Eye (tissue), 1 donor: ENCODE measurements around the gene SACM1L.
"Not testable (repeated sequence)": the region's sequence is repeated elsewhere in the genome, so short reads cannot be mapped to it uniquely, and the experiment has no call there.

Experiments
- DNase-seq: peaks from one replicate; pipeline ENCODE4 v3.0.0-alpha.2; 2015

The SACM1L gene

DNA sequence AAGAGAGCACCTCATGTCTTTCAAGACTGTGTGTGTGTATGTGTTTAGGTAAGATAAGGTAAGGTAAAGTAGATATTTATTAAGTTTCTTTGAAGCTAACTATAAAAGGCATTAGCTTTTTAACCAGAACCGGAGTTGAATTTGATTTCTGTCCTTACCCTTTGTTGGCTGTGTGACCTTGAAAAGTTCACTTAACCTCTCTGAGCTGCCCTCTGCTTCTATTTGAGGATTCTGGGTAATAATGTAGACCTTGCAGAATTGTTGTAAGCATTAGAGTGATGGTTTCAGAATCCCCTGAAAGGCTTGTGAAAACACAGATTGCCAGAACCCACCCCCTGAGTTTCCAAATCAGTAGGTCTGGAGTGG is 21.6 kb upstream of the SACM1L start:
- no peak for DNase-seq

DNA sequence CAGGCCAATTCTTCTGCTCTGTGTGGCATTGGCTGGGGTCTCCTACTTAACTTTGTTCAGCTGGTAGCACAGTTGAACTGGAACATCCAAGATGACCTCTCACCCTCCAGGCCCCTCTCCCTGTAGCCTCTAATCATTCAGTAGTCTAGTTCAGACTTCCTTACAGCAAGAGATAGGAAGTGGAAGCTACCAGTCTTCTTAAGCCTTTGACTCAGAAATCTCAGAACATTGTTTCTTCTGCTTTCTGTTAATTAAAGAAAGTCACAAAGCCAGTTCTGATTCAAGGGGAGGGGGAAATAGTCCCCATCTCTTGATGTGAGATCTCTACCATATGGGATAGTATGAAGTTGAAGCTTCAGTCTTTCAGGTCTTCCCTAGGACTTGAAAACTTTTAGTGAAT is 18.8 kb upstream of the SACM1L start:
- DNase-seq = no peak

DNA sequence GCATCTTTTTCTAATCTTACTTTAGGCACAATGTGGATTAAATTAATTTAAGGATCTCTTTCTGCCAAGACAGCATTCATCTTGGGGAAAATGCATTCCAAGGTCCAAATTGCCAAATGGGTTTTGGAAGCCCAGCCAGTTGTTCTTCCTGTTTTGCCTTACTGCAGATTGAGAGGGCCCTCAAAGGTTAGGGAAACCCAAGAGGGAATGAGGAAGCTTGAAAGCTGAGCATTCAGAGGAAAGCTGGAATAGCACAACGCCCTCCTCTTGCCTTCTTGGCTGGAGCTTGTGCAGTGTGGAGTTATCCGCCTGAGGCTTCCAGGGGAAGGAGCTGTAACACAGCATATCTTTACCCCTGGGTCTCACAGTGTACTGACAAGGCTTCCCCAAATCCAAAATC is 18.2 kb upstream of the SACM1L start:
- DNase-seq = peak; percentile 74

DNA sequence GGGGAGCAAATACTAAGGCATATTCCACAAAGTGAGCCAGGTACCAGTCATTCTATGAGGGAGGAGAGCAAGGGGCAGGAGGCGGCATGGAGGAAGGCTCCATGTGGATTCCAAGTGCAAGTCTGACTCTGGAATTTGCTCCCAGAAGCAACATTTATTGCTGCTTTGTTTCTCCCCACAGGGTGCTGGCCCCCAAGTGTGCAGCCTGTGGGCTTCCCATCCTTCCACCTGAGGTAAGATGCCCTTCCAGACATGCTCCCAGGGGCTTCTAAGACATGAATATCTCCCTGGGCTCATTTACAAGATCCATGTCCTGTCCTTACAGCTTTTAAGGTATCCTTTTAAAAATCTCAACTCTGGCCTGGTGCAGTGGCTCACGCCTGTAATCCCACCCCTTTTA is 15.9 kb upstream of the SACM1L start:
- no peak for DNase-seq

GRCh38 chr3:45676325-45677032 is 12.7 kb upstream of the SACM1L start:
- no peak for DNase-seq

DNA sequence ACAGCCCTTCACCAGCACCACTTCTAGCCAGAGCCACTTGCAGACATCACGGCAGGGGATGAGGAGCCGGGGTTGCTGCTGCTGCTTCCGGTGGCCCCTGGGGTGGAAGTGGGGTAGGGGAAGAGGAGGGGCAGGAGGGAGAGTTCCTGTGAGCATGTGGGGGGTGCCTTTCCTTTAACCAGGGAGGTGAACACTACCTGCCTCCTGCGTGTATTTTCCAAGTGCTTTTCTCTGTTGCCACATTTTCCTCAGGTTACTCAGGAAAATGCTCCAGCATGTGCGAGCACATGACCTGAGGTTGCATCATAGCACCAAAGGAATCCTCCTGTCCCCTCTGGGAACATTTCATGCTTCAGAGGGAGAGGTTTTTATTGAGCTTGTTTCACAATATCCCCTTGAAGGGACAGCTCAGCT is 12.2 kb upstream of the SACM1L start:
- DNase-seq = no peak

DNA sequence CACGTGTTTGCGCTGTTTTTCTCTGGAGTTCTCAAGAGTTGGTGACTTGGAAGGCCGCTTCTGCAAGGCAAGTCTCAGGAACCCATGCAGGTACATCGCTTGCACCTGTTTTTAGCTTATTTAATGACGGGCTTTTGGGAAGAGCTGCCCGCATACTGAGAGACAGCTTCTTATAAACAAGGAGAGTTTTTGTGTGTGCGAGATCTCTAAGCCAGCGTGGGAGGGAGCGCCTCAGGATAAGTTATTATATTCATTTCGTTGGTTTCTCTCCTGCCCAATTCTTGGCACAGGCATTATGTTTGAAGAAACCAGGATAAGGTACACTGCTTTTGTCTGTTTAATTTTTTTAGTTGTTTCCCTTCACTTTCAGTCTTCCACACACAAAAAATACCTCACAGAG is 11.4 kb upstream of the SACM1L start:
- DNase-seq = no peak

- DNase-seq = no peak
Observed at GRCh38 chr3:45679805-45680204, 9.4 kb upstream of the SACM1L start.

DNA sequence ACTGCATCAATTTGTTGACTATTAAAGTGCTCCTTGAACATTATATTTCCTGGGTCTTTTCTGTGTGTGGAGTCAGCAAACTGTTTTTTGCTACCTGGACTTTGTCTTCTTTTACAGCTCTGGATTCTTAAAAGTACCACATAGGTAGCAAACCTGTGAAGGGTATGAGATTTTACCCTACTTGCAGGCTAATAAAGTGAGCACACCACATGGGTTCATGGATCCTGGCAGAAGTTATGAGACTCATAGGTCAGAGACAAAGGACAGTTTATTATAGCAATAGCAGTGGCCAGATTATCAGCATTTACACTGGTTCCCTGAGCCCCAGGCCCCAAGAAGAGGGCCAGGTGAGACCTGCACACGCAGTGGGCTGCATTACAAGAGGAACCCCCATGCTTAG is 8.0 kb upstream of the SACM1L start:
- no peak for DNase-seq

- no peak for DNase-seq
Observed at GRCh38 chr3:45681846-45682245, 7.3 kb upstream of the SACM1L start.

DNA sequence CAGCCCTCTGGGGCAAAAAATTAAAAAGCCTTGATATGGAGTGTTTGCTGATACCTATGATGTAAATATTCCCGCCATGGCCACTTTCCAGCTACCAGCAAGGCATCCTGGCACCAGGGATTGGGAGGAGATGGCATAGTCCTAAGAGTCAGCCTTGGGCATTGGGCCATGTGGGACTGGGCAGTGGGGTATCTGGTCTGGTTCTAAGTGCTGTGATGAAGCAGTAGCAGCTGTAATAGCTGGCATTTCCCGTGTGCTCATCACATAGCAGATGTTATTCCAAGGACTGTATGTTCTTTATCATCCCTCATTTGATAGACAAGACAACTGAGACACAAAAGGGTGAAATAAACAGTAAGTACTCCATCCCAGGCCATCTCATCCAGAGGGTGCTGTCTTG is 6.9 kb upstream of the SACM1L start:
- no peak for DNase-seq

- no peak for DNase-seq
Observed at GRCh38 chr3:45682786-45683185, 6.4 kb upstream of the SACM1L start.

DNA sequence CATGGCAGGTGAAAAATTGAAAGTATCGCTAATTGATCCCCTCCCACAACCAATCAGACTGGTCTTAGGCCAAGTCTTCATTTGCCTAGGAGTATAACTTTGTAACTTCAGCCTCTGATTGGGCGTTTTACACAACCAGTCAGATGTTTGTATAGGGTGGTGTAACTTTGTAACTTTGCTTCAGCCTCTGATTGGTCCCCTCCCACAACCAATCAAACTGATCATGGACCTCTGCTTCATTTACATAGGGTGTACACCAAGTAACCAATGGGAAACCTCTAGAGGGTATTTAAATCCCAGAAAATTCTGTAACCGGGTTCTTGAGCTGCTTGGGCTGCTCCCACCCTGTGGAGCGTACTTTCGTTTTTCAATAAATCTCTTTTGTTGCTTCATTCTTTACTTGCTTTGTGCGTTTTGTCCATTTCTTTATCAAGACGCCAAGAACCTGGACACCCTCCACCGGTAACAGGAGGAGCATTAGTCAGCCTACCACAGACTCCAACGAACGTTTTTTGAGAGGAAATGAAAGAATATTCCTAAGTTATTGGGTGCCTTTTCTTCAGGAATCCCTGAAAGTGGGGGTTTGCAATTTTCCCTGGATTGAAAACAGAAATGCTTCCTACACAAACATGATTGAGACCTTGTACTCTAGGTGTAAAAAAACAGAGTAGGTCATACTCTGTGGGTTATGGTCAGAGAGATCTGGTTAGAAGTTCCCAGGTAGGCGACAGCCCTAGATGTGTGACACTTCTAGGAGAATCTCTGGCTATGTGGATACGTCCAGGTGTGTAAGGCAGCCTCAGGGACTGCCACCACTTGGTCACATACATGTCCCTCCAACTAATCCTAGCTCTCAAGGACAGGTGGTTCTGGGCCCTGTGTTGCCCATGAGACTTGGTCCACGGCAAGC is 5.5 kb upstream of the SACM1L start:
- DNase-seq = no peak

GRCh38 chr3:45684327-45684892 is 4.8 kb upstream of the SACM1L start:
- DNase-seq = no peak

DNA sequence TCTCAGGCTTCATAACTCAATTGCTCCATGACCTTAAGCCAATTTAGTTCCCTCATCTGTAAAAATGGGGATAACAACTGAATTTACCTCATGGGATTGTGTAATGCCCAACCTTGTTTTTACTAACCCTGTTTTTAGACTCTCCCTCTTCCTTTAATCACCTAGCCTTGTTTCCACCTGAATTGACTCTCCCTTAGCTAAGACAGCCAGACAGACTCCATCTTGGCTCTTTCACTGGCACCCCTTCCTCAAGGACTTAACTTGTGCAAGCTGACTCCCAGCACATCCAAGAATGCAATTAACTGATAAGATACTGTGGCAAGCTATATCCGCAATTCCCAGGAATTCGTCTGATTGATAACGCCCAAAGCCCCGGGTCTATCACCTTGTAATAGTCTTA is 3.5 kb upstream of the SACM1L start:
- DNase-seq = not testable (repeated sequence)

DNA sequence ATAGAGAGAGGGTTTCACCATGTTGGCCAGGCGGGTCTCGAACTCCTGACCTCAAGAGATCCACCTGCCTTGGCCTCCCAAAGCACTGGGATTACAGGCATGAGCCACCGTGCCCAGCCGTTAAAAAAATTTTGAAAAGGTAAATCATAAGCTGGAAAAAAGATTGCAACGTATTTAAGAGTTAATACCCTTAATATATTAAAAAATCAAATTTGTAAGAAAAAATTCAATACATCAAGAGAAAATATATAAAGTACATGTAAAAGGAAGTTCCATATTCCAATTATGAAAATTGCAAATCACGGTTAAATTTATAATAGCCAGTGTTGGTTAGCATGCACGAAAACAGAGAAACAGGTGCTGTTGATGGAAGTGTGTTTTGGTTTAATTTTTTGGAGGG is 2.3 kb upstream of the SACM1L start:
- DNase-seq = no peak

DNA sequence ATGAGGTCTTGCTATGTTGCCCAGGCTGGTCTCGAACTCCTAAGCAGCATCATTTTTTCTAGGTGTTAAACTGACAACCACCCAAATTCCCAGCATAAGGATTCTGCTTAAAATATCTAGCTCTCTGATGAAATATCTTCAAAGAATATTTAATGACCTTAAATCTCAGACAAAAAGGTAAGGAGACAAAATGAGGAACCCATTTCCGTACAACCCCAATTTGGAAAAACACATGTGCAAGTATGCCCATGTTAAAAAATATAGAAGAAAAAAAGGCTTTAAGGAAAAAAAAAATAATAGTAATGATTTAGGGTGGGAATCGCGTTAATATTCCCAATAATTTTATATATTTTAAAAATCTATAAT is 1.4 kb upstream of the SACM1L start:
- no peak for DNase-seq

DNA sequence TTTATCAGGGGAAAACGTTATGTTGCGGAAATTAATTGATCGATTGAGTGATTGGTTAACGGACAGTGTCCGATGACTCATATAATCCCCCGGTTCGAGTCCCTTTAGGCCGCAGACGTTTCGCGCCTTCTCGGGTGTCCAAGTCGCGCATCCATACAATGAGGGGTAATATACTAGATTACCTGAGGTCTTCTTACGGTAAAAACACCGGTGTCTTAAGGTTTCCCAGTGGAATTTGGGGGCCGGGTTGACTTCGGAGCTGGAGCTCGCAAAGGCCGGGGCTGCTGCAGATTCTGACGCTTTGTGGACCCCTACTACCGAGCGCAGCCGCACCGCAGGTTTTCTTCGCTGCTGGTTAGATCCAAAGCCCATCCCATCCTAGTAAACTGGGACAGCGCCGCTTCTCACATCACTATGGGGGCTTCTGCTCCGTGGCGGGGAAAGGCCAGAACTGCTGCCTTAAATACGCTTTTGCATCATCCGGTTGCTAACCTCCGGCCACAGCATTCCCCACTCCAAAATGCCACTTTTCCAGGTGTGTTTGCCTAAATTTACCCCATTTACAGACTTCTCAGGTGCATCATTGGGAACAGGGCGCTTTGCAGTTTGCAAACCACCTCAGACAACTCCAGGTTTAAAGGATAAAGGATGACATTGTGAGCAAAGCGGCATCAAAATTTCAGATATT is 858 bp upstream of the SACM1L start:
- DNase-seq = peak; percentile 85

- DNase-seq = no peak
Observed at GRCh38 chr3:45689787-45690145, 570 bp downstream of the SACM1L start.

DNA sequence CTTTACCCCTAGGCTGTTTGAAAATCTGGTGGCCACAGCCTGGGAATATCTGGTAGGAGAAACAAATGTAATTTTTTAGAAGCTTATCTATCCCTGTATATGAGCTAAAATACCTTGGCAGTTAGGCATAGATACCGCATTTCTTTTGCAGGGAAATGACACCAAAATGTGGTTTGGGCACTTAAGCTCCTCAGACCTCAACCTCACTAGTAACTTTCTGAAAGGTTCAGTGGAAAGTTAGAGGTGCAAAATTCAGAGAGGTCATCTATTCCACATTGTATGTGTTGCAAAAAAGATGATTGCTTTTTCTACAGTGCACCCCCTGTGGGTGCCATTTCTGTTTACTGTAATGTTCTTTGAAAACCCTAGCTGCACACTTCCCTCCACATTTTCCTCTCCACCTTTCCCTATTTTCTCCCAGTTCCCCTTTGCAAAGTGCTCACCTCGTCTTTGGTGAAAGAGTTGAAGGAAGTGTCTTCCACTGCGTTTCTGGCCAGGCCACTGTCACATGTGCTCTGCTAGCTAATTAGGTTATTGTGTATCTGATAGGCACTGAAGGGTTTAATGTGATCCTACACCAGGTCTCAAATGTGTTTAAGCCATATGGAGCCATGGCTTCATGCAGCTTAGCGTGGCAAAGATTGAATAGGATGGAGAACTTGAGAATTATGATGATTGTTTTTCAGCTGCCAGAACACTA is 1.3 kb downstream of the SACM1L start:
- peak; percentile 42 for DNase-seq

GRCh38 chr3:45691842-45692241 is 2.6 kb downstream of the SACM1L start:
- no peak for DNase-seq

DNA sequence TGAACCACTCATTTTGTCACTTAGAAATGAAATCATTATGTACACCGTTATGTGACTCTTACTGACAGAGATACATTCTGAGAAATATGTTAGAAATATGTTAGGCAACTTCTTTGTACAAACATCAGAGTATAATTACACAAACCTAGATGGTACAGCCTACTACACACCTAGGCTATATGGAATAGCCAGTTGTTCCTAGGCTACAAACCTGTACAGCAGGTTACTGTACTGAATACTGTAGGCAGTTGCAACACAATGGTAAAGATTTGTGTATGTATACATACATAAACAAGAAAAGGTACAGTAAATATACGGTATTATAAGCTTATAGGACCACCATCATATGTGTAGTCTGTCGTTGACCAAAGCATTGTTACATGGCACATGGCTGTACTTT is 3.7 kb downstream of the SACM1L start:
- DNase-seq = no peak

DNA sequence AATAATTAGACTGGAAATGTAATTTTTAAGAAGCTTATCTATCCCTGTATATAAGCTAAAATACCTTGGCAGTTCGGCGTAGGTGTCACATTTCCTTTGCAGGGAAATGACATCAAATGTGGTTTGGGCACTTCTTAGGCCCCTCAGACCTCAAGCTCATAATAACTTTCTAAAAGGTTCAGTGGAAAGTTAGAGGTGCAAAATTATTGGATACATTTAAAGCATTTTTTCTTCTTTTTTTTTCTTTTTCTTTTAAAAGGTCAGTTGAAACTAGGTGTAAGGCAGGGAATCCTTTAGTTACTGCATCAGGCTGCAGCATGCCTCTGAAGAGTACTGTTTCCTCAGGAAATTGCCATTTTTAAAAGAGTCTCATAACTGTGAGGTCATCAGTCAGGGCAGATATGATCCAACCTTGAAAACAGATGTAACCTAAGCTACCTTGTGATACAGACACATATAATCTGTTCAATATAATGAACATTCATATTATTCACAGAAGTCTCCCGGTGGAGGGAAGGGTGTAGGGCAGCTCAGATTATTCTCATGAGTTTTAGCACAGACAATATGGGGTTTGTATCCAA is 4.8 kb downstream of the SACM1L start:
- DNase-seq = no peak
